NCI-H2107 treated with DMSO at 0.1 percent for 48 hours (cell line): ENCODE measurements around the gene MCM10.
"Not testable (repeated sequence)": the region's sequence is repeated elsewhere in the genome, so short reads cannot be mapped to it uniquely, and the experiment has no call there.

Experiments
- DNase-seq: peaks from one replicate; lab custom pipeline; 2025; ENCODE audit not compliant: unreplicated experiment; lab: John Stamatoyannopoulos, UW

The MCM10 gene

GRCh38 chr10:13160934-13161856 lies at the start of gene MCM10:
MCM10 (plus strand) TSS chr10:13161558; CDS start chr10:13164203, 2,645 bp downstream.
- DNase-seq, result peak; percentile 87

GRCh38 chr10:13113544-13113943 lies 47.8 kb upstream of the MCM10 start:
- no peak for DNase-seq

- DNase-seq, result no peak
Measured at GRCh38 chr10:13115832-13116803, 45.2 kb upstream of the MCM10 start.

DNA sequence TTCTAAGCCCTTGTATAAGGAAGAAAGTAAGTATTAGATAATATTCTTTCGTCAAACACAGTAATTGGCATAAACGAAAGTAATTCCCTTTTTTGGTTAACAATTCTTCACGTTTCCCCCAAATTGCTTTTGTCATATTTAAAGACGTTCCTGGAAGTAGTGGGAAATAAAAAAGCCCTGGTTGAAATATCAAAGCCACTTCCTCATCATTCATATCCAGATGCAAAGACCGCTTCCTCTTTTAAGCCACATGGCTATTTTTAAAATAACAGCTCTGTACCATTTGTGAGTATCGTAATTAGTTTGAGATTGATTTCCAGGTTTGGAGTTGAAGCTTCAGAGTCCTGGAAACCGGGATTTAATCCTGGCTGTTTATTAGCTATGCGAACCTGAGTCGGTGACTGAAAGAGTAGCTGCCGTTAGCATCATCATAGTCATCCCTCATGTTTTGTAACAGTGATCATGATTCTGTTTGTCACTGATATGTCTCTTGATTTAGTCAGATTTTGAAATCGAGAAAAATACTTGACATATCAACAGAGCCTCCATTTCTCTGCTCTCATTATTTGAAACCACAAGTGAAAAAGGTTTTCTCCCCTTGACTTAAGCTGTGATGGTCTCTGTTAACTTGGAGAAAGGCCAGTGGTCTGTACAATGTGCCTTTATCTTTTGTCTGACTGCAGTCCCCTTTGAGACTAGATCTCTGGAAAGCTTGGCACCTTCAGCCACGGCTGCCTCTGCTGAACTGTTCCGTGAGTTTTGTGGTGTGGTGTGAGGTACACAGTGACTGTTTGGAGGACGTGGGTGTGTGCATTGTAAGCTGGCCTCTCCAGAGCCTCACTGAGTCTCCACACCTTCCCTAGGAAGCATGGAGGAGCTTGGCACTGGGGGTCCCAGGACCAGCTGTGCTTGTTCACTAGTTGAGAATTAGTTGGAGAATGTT lies 43.2 kb upstream of the MCM10 start:
- no peak for DNase-seq

DNA sequence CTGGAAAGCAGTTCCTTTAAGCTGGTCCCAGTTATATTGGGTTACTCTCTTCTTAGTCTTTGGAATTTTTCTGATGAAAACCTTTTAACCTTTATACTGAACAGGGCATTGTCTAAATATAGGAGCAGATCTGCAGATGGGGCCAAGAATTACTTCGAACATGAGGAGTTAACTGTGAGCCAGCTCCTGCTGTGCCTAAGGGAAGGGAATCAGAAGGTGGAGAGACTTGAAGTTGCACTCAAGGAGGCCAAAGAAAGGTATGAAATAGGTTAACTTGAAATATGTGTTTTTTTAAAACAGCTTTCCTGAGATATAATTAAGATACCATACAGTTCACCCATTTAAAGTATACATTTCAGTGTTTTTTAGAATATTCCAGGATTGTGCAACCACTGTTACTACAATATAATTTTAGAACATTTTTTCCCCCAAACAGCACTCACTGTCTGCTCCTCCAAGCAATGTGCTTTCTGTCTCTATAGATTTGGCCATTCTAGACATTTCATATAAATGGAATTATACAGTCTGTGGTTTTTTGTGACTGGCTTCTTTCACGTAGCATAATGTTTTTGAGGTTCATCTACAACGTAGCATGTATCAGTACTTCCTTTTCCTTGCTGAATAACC lies 42.5 kb upstream of the MCM10 start:
- DNase-seq, result no peak

DNA sequence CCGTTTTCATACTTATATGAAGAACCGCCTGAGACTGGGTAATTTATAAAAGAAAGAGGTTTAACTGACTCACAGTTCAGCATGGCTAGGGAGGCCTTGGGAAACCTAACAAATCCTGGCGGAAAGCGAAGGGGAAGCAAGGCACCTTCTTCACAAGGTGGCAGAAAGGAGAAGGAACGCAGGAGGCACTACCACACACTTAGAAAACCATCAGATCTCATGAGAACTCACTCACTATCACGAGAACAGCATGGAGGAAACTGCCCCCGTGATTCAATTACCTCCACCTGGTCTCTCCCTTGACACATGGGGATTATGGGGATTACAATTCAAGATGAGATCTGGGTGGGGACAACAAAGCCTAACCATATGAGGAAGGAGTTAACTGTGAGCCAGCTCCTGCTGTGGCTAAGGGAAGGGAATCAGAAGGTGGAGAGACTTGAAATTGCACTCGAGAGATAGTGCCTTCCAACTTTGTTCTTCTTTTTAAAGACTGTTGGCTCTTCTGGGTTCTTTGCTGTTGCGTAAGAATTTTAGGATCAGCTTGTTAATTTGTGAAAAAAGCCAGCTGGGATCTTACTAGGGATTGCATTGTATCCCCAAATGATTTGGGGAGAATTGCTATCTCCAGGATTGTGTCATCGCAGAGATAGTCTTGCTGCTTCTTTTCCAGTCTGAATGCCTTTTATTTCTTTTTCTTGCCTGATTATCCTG lies 40.4 kb upstream of the MCM10 start:
- no peak for DNase-seq

DNA sequence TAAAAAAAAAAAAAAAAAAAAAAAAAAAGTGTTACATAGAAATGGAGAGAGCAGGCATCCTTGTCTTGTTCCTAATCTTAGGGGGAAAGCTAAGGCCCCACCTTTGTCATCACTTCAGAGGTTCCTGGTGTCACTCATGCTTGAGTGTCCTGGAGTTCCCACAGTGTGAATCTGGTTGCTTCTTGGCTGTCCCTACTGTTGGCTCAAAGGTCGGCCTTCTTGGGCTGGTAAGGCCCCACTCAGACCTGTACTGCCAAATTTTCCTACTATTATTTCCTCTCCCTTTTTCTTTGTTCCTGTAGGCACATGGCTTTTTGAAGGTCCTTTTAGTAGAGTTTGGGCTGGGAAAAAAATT lies 39.9 kb upstream of the MCM10 start:
- no peak for DNase-seq

- DNase-seq, result no peak
Measured at GRCh38 chr10:13136651-13137050, 24.7 kb upstream of the MCM10 start.

GRCh38 chr10:13139150-13139549 lies 22.2 kb upstream of the MCM10 start:
- peak; percentile 72 for DNase-seq

DNA sequence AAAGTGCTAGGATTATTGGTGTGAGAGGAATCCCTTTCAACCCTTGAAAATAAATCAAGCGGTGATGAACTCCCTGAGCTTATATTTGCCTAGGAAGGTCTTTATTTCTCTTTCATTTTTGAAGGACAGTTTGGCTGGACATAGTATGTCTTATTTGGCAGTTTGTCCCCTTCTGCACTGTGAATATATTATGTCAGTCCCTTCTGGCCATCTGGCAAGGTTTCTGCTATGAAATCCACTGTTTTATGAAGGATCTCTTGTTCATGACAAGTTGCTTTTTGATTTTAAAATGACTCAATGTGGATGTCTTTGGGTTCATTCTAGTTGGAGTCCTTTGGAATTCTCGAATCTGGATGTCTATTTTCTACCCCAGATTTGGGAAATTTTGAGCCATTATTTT lies 21.7 kb upstream of the MCM10 start:
- DNase-seq, result no peak

DNA sequence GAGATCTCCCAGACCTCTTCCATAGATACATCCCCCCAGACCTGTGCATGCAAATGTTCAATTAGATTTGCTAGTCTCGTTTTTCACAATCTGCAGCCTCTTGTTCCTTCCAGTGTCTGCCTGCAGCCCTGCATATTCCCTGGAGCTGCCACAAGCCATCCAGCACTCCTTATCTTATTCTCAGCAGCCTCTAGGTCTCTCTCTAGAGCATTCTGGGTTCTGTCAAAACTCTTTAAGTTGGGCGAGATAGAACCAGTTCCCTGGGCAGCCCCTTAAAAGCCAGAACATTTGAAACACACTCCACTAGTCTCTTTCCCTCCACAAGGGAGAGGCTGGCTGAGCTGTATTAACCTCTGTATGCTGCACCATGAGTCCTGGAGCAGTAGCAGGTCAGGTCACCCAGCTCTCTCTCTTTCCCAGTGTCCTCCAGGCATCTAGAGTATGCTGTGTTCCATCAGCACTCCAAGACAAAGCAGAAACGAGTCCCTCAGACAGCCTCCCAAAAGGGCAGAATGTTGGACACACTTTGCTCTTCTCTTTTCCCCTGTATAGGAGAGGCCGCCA lies 20.6 kb upstream of the MCM10 start:
- DNase-seq, result no peak

DNA sequence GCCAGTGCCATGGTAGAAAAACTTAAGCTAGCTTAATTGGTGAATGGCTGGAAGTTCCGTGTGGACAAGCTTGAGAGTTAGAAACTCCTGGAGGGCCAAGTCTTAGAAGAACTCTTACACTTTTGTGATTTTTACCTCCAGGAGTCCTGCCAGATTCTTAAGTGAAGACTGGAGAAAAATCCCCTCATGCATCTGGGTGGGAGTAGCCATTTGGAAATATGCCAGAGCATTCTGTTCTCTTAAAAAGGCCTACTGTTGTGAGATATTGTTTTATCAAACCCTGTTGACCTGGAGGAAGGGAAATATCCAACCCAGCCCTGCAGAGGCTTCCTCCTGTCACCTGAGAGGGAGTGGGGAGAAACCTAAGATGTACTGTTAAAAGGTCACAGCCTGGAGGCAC lies 17.6 kb upstream of the MCM10 start:
- no peak for DNase-seq

DNA sequence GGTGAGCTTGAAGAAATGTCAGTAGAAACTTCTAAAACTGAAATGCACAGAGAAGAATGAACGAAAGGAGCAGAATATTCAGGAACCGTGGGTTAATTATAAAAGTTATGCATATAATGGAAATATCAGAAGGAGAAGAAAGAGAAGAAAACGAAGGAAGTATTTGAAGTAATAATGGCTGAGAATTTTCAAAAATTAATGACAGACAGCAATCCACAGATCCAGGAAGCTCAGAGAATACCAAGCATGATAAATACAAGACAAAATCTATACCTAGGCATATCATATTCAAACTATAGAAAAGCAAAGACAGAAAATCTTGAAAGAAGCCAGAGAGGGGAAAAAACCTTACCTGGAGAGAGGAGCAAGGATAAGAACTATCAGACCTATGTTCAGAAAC lies 16.5 kb upstream of the MCM10 start:
- no peak for DNase-seq

DNA sequence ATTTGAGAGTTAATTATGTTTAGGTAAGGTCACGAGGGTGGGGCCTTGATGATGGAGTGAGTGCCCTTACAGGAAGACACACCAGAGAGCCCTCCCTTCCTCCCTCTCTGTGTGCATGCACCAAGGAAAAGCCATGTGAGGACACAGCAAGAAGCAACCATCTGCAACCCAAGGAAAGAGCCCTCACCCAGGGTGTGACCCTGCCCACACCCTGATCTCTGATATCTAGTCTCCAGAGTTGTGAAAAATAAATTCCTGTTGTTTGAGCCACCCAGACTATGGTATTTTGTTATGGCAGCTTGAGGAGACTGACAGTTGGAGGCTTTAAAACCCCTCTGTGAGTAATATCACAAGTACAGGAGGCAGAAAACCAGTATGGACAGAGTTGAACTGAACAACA lies 15.0 kb upstream of the MCM10 start:
- no peak for DNase-seq

- no peak for DNase-seq
Measured at GRCh38 chr10:13147161-13147560, 14.2 kb upstream of the MCM10 start.

- DNase-seq, result no peak
Measured at GRCh38 chr10:13152296-13152695, 9.1 kb upstream of the MCM10 start.

- DNase-seq, result not testable (repeated sequence)
Measured at GRCh38 chr10:13155860-13156259, 5.5 kb upstream of the MCM10 start.

- no peak for DNase-seq
Measured at GRCh38 chr10:13158401-13158800, 3.0 kb upstream of the MCM10 start.

DNA sequence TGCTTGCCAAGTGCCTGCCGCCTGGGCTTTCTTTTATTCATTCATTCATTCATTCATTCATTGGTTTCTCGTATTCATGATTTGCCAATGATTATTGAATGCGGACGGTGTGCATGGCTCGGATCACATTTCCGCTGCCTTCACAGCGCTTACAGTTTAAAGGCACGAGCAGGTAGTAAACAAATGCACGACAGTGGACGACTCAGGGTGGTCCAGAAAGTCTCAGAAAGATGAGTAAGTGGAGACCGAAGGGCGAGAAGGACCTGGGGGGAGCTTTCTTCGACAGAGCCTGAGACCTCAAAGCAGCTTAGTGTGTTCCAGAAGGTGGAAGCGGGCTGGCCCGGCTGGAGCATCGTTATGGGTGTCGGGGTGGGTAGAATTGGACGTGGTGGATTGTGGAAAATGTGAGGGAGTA lies 506 bp downstream of the MCM10 start:
- no peak for DNase-seq
